H1 (cell line): ENCODE results near the gene RIPOR2. TPM values are rescaled to one million over a fixed set of nuclear protein-coding genes. Genes with fewer than 3 reads are reported as not detected.

Experiments used
- CBX5 ChIP-seq: fragments of 300-800, 300-1000 bp; sonication (generic); IDR thresholded peaks from 2 replicates; pipeline ENCODE4 v1.7.1; 2016; ENCODE audit warnings: antibody characterized with exemption, low read length, low read depth
- HDAC2 ChIP-seq, 2 experiments: fragments of 300-600 bp in 1 of 2; sonication (generic) in 1 of 2; IDR thresholded peaks; 2 replicates each; pipeline ENCODE4 v1.6.1; 2011 to 2012; ENCODE audit warnings: low read depth in 2 of 2, low read length in 2 of 2, mild to moderate bottlenecking in 2 of 2, moderate library complexity in 2 of 2, borderline replicate concordance in 1 of 2, inconsistent platforms in 1 of 2
- polyA plus RNA-seq, 7 experiments: library from polyadenylated mRNA; depleted of rRNA in 3 of 7; stranded (reverse) in 5 of 7; unstranded in 2 of 7; fragments of >200 nt in 5 of 7; fragments of 200-250 nt in 2 of 7; gene quantifications; 1 replicate in 5 of 7; 2 replicates in 1 of 7; 4 replicates in 1 of 7; pipeline versions ENCODE4 v1.2.1 to v1.2.3, GENCODE V29; 2011 to 2013; ENCODE audit warnings: missing spikeins in 2 of 7, mixed read lengths in 2 of 7
- total RNA-seq: library from RNA; stranded (reverse); fragmentation: NEBNext Ultra II Directional; extraction: Animal tissue kit (Norgen Biotek cat#: 25700); gene quantifications from 2 replicates; pipeline ENCODE4 v1.2.1, GENCODE V29; 2021

Gene RIPOR2
- total and polyA plus RNA-seq, 2 of the 8 experiments (the other 6 are each of a cell fraction or from before 2014, with no cell fraction given) = 16.7 to 45.6 TPM

DNA sequence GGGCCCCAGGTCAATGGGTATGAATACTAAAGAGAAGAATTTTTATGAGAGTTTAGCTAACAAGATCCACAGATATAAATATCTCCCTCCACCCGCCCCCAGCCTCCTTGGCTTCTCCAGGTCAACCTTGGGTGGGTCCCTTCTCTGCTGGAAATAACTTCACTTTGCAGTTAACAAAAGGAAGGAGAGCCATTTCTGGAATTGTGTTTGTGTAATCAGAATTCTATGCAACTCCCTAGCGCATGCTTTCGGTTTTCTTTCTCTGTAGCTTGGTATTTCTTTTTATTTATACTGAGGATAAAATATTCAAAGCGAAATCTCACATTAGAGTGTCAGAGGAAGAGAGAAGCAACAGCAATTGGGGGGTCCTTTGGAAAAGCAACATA lies 27.1 kb downstream of the RIPOR2 start (continued):
- no peak for TF ChIP-seq HDAC2 (IDR thresholded peaks at IDR 0.05; ENCODE audit: borderline replicate concordance in 1 of 2, low read depth in 2 of 2, low read length in 2 of 2)
- no peak for TF ChIP-seq CBX5
